Fibroblast of villous mesenchyme (primary cell): ENCODE data around the gene NOL8. TPM values are rescaled to one million over a fixed set of nuclear protein-coding genes. Genes with fewer than 3 reads are reported as not detected.

Experiments
- DNase-seq: peaks from one replicate; pipeline ENCODE4 v3.0.0-alpha.2; 2010; ENCODE audit warnings: low read depth
- H3K4me3 ChIP-seq: 2 replicates; pipeline ENCODE4 v1.5.1; 2011; ENCODE audit warnings: low read depth, mild to moderate bottlenecking, low read length
- total RNA-seq: library from RNA; depleted of rRNA; stranded (reverse); fragments of >200 nt; gene quantifications from 2 replicates; pipeline ENCODE4 v1.2.3, GENCODE V29; 2012
- TF ChIP-seq, protein P1 (sequence below): IDR thresholded peaks from 2 replicates; pipeline ENCODE4 v1.5.1; 2012; ENCODE audit warnings: low read depth, mild to moderate bottlenecking, low read length; ENCODE audit not compliant: insufficient read depth

Gene NOL8
- total RNA-seq = 24.2 and 25.4 TPM in 2 replicates

DNA sequence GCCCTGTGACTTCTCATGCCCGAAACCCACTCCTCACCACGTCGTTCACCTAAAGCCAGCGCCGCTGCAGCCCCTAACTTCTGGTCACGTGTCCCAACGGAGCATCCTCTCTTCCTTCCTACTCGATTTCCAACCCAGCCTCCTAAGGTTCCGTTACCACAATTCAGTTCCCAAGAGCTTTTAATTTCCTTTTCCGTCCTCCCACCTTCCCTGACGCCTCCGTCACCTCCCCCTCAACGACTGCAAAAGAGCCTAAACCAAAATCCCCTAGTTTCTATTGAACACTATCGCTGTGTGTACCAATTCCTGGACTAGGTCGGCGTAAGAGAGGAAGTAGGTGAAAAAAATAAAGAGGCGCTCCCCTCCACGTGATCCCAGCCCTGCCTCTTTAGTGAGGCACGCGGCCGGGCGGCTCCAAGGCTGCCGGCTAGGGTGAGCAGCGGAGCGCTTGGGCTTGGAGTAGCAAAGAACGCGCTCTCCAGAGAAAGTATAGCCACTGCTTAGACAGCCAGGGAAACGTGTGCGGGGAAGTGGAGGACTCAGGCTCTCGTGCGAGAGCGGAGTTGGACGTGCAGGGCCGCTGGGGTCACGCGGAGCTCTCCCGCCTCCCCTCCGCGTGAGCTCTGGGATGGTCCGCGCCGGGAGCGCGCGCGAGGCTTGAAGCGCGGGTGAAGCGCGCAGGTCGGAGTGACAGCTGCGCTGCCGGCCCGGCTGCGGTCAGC lies at the start of gene NOL8, which contains the start of gene CENPP:
NOL8 (minus strand) TSS at position 82 of the 722 bp plus-strand sequence. CDS start 1,189 bp downstream, outside the sequence.
CENPP (plus strand) TSS at position 685 of the 722 bp plus-strand sequence.
- TF ChIP-seq, protein P1, sequence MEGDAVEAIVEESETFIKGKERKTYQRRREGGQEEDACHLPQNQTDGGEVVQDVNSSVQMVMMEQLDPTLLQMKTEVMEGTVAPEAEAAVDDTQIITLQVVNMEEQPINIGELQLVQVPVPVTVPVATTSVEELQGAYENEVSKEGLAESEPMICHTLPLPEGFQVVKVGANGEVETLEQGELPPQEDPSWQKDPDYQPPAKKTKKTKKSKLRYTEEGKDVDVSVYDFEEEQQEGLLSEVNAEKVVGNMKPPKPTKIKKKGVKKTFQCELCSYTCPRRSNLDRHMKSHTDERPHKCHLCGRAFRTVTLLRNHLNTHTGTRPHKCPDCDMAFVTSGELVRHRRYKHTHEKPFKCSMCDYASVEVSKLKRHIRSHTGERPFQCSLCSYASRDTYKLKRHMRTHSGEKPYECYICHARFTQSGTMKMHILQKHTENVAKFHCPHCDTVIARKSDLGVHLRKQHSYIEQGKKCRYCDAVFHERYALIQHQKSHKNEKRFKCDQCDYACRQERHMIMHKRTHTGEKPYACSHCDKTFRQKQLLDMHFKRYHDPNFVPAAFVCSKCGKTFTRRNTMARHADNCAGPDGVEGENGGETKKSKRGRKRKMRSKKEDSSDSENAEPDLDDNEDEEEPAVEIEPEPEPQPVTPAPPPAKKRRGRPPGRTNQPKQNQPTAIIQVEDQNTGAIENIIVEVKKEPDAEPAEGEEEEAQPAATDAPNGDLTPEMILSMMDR = no peak
- peak; percentile 92 for DNase-seq
- H3K4me3 ChIP-seq = peak within 1 kb of the TSS; percentile 74

DNA sequence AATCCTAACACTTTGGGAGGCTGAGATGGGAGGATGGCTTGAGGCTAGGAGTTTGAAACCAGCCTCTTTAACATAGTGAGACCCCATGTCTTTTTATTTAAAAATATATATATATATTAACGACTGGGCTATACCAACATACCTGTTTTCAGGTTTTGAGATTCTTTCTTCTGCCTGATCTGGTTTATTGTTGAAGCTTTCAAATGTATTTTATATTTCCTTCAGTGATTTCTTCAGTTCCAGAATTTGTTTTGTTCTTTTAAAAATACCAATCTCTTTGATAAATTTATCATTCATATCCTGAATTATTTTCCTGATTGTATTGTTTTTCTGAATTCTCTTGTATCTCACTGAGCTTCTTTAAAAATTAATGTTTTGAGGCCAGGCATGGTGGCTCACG lies 48.0 kb upstream of the NOL8 start:
- TF ChIP-seq, protein P1 = no peak
- no peak for DNase-seq
- no peak overlapping the region for H3K4me3 ChIP-seq

DNA sequence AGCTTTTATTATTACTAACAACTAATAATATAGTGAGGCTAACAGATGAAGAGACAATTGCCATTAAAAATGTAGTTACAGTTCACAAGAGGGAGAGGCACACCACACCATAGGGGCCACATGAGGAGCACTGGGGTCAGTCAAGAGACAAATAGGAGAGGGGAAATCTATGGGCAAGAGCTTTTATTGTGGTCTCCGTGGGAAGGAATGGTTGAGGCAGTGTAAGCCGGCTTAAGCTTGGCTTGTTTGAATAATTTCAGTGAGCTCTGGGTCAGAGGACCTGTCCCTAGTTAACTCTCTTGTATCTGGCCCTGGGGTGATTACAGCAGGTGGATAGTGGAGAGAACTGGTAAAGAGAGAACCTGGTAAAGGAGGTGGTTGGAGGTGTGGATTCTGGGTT lies 43.9 kb upstream of the NOL8 start:
- TF ChIP-seq, protein P1 = no peak
- no peak for DNase-seq
- H3K4me3 ChIP-seq = no peak overlapping the region

DNA sequence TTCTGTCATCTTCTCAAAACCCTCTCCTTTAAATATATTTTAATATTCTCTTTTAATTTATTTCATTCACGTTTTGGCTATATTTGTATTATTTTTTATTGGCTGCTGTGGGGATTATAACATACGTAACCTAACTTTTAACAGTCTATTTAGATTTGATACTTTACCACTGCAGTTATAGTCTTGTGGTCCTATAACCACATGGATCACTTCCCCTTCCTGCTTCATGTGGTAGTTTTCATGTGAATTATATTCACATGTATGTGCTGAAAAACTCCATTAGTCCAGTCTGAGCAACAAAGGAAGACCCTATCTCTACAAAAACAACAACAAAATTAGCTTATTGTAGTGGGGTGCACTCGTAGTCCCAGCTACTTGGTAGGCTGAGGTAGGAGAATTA lies 34.9 kb upstream of the NOL8 start:
- no peak overlapping the region for H3K4me3 ChIP-seq
- TF ChIP-seq, protein P1 = no peak
- DNase-seq = no peak

DNA sequence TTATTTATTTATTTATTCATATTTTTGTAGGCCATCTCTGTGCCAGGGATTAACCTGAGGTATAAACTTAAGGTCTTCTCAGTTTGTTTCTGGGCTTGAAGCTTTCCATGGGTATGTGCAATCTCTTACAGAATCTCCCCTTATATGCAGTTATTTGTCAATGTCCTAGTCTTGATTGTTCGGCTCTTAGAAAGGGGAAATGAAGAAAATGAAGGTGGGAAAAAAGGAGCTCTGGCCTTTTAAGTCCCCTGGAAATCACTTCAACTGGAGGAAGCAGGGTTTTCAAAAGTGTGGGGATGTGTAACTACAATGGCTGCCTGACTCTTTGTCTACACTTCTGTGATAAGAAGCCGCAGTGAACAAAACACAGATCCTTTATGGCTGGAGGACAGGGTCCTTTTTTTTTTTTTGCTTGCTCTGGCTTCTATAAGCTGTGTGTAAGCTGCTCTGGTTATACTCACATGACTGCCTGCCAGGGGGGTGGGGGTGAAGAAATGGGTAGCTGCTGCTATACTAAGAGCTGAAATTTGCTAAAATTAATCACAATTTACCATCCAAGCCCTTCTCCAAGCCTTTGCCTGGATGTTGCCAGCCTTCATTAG lies 34.3 kb upstream of the NOL8 start:
- H3K4me3 ChIP-seq = no peak overlapping the region
- TF ChIP-seq, protein P1 = no peak
- DNase-seq = peak; percentile 37

DNA sequence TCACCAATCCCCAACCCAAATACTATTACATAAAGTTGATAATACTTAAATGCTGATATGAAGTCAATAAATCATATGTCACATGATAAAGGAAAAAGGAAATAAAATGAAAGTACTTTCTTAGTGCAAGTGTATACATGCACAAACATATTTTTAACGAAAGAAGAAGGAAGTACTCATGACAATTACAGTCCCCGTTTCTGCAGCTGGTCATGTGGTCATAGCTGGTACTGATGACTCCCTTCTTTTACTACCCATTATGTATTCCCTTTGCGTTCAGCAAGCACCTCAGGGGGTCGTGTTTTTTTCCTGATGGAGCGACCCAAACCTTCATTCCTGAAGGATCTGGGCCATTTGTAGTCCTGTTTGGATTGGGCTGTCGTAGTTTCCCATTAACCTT lies 27.9 kb upstream of the NOL8 start:
- TF ChIP-seq, protein P1 = no peak
- DNase-seq = no peak
- H3K4me3 ChIP-seq = no peak overlapping the region
